HCT116 (cell line): ENCODE data around the gene FRY. TPM values are rescaled to one million over a fixed set of nuclear protein-coding genes. Genes with fewer than 3 reads are reported as not detected.

ENCODE experiments used
- ATAC-seq: fragments of 200-7000 bp; cut with Tn5 transposase; 2 replicates; pipeline ENCODE4 v1.9.1; 2020; ENCODE audit warnings: mild to moderate bottlenecking, moderate library complexity
- BruUV-seq: library from RNA; stranded (reverse); fragments of 400-500 nt; replicated peaks from 2 replicates; lab custom pipeline; 2021; lab: Mats Ljungman, UMichigan
- CTCF ChIA-PET: fragments of 300-600 bp; sonication (Branson Sonifier 250); formaldehyde crosslinking; loops from one replicate; lab custom pipeline; 2021; ENCODE audit warnings: antibody characterized with exemption; lab: Charles Lee
- POLR2A ChIA-PET: fragments of 300-600, 350-600 bp; sonication (Branson Sonifier 250); formaldehyde crosslinking; loops from one replicate; lab custom pipeline; 2021; ENCODE audit warnings: antibody characterized with exemption; lab: Charles Lee
- RAD21 ChIA-PET, 2 experiments: fragments of 300-600 bp; sonication (Branson Sonifier 250); formaldehyde crosslinking; loops; one replicate each; lab custom pipeline; 2023; ENCODE audit warnings: low total read pairs in 2 of 2; ENCODE audit not compliant: uncharacterized antibody in 2 of 2, unreplicated experiment in 2 of 2, low non-redundant PET in 1 of 2; lab: Charles Lee
- DNase-seq: peaks from one replicate; pipeline ENCODE4 v3.0.0-alpha.2; 2010; ENCODE audit warnings: low read depth, low spot score
- H2AFZ ChIP-seq: fragments of 200-600 bp; shearing (Covaris generic), sonication (generic); 2 replicates; pipeline ENCODE4 v1.6.1; 2017; ENCODE audit warnings: low read depth, mixed run types, mixed read lengths, antibody characterized with exemption, low read length; ENCODE audit not compliant: poor library complexity, severe bottlenecking
- H3K27ac ChIP-seq: 2 replicates; pipeline ENCODE4 v1.5.1; 2012; ENCODE audit warnings: low read depth, low read length
- H3K27me3 ChIP-seq: fragments of 200-600 bp; sonication (generic); 2 replicates; pipeline ENCODE4 v1.6.1; 2016; ENCODE audit warnings: mixed run types, low read length, mixed read lengths; ENCODE audit not compliant: insufficient read depth
- H3K36me3 ChIP-seq, 2 experiments: fragments of 200-500 bp in 1 of 2; fragments of 200-600 bp in 1 of 2; sonication (Bioruptor generic) in 1 of 2; sonication (generic) in 1 of 2; 2 replicates each; pipeline versions ENCODE4 v1.5.1 to v1.6.1; 2014 to 2016; ENCODE audit warnings: low read length in 2 of 2, inconsistent platforms in 1 of 2, mixed read lengths in 1 of 2, mixed run types in 1 of 2; ENCODE audit not compliant: insufficient read depth in 2 of 2, control insufficient read depth in 1 of 2
- H3K4me1 ChIP-seq, 2 experiments: fragments of 200-600 bp in 1 of 2; sonication (generic) in 1 of 2; 2 replicates each; pipeline versions ENCODE4 v1.5.1 to v1.6.1; 2012 to 2017; ENCODE audit warnings: low read length in 2 of 2, inconsistent platforms in 1 of 2, mild to moderate bottlenecking in 1 of 2, mixed read lengths in 1 of 2, mixed run types in 1 of 2, moderate library complexity in 1 of 2; ENCODE audit not compliant: insufficient read depth in 2 of 2, control insufficient read depth in 1 of 2
- H3K4me2 ChIP-seq: fragments of 200-600 bp; sonication (generic); 2 replicates; pipeline ENCODE4 v1.6.1; 2017; ENCODE audit warnings: mixed run types, low read length, mixed read lengths
- H3K4me3 ChIP-seq, 2 experiments: fragments of 200-600 bp in 1 of 2; sonication (generic) in 1 of 2; replicated peaks in 1 of 2; 2 replicates each; pipeline ENCODE4 v1.5.1; 2011 to 2016; ENCODE audit warnings: low read length in 2 of 2, control low read depth in 1 of 2, low read depth in 1 of 2, mild to moderate bottlenecking in 1 of 2, mixed read lengths in 1 of 2, mixed run types in 1 of 2
- H3K79me2 ChIP-seq: fragments of 200-600 bp; sonication (generic); 2 replicates; pipeline ENCODE4 v1.6.1; 2017; ENCODE audit warnings: mild to moderate bottlenecking, mixed run types, low read length, moderate library complexity, mixed read lengths; ENCODE audit not compliant: insufficient read depth
- H3K9ac ChIP-seq: fragments of 200-600 bp; sonication (generic); 2 replicates; pipeline ENCODE4 v1.6.1; 2016; ENCODE audit warnings: low read length, mixed read lengths
- H3K9me2 ChIP-seq: fragments of 200-600 bp; sonication (generic), shearing (Covaris generic); 2 replicates; pipeline ENCODE4 v1.6.1; 2017; ENCODE audit warnings: mixed run types, mild to moderate bottlenecking, moderate library complexity; ENCODE audit not compliant: insufficient read depth
- H3K9me3 ChIP-seq, 2 experiments: fragments of 200-500 bp in 1 of 2; fragments of 200-600 bp in 1 of 2; sonication (Bioruptor generic) in 1 of 2; sonication (generic) in 1 of 2; 2 replicates each; pipeline ENCODE4 v1.6.1; 2014 to 2017; ENCODE audit warnings: low read length in 2 of 2, mixed read lengths in 2 of 2, inconsistent platforms in 1 of 2, low read depth in 1 of 2, mild to moderate bottlenecking in 1 of 2, mixed run types in 1 of 2, moderate library complexity in 1 of 2; ENCODE audit not compliant: control insufficient read depth in 1 of 2, insufficient read depth in 1 of 2
- H4K20me1 ChIP-seq: fragments of 200-600 bp; sonication (generic), shearing (Covaris generic); 2 replicates; pipeline ENCODE4 v1.6.1; 2017; ENCODE audit warnings: mixed run types, mild to moderate bottlenecking, moderate library complexity; ENCODE audit not compliant: insufficient read depth
- CBX3 ChIP-seq: IDR thresholded peaks from 2 replicates; pipeline ENCODE4 v1.6.1; 2012; ENCODE audit warnings: low read depth
- CEBPB ChIP-seq: IDR thresholded peaks from 2 replicates; pipeline ENCODE4 v1.6.1; 2012; ENCODE audit warnings: low read depth
- CTCF ChIP-seq, 3 experiments: fragments of 200-600 bp in 1 of 3; sonication (generic) in 1 of 3; IDR thresholded peaks in 2 of 3; conservative IDR thresholded peaks in 1 of 3; 2 replicates each; pipeline ENCODE4 v1.5.1; 2012 to 2017; ENCODE audit warnings: low read depth in 2 of 3, low read length in 2 of 3, antibody characterized with exemption in 1 of 3, borderline replicate concordance in 1 of 3, control low read depth in 1 of 3, mild to moderate bottlenecking in 1 of 3, mixed read lengths in 1 of 3, mixed run types in 1 of 3, moderate library complexity in 1 of 3; ENCODE audit not compliant: insufficient read depth in 1 of 3
- EGR1 ChIP-seq: IDR thresholded peaks from 2 replicates; pipeline ENCODE4 v1.6.1; 2012; ENCODE audit warnings: low read depth
- ELF1 ChIP-seq: IDR thresholded peaks from 2 replicates; pipeline ENCODE4 v1.6.1; 2012; ENCODE audit warnings: low read depth, borderline replicate concordance
- EZH2phosphoT487 ChIP-seq: fragments of 200-600 bp; IDR thresholded peaks from 2 replicates; pipeline ENCODE4 v1.6.1; 2018; ENCODE audit warnings: antibody characterized with exemption, borderline replicate concordance
- FOSL1 ChIP-seq: IDR thresholded peaks from 2 replicates; pipeline ENCODE4 v1.6.1; 2012; ENCODE audit warnings: low read depth
- JUND ChIP-seq: IDR thresholded peaks from 2 replicates; pipeline ENCODE4 v1.6.1; 2012
- MAX ChIP-seq: IDR thresholded peaks from 2 replicates; pipeline ENCODE4 v1.6.1; 2012
- POLR2A ChIP-seq: IDR thresholded peaks from 2 replicates; pipeline ENCODE4 v1.7.0; 2011; ENCODE audit warnings: borderline replicate concordance; ENCODE audit not compliant: insufficient read depth, insufficient read length; ENCODE audit errors: extremely low read depth
- POLR2AphosphoS5 ChIP-seq: IDR thresholded peaks from 2 replicates; pipeline ENCODE4 v1.6.1; 2011; ENCODE audit warnings: mild to moderate bottlenecking, low read depth, low read length, moderate library complexity
- RAD21 ChIP-seq: IDR thresholded peaks from 2 replicates; pipeline ENCODE4 v1.6.1; 2012; ENCODE audit warnings: low read depth, mild to moderate bottlenecking
- REST ChIP-seq: IDR thresholded peaks from 2 replicates; pipeline ENCODE4 v1.6.1; 2012; ENCODE audit warnings: low read depth
- SIN3A ChIP-seq: IDR thresholded peaks from 2 replicates; pipeline ENCODE4 v1.6.1; 2012; ENCODE audit warnings: low read depth
- SP1 ChIP-seq: IDR thresholded peaks from 2 replicates; pipeline ENCODE4 v1.6.1; 2012; ENCODE audit warnings: low read depth
- SRF ChIP-seq: IDR thresholded peaks from 2 replicates; pipeline ENCODE4 v1.6.1; 2012; ENCODE audit warnings: low read depth
- YY1 ChIP-seq: IDR thresholded peaks from 2 replicates; pipeline ENCODE4 v1.6.1; 2011; ENCODE audit warnings: low read length, low read depth, moderate library complexity, mild to moderate bottlenecking; ENCODE audit not compliant: insufficient replicate concordance; ENCODE audit errors: extremely low read depth
- ZBTB33 ChIP-seq: IDR thresholded peaks from 2 replicates; pipeline ENCODE4 v1.6.1; 2011; ENCODE audit warnings: mild to moderate bottlenecking, low read length, moderate library complexity; ENCODE audit not compliant: insufficient replicate concordance; ENCODE audit errors: extremely low read depth
- ZFX ChIP-seq: fragments of 450-650 bp; IDR thresholded peaks from 2 replicates; pipeline ENCODE4 v1.6.1; 2017
- ZNF274 ChIP-seq: fragments of 200-500 bp; sonication (Bioruptor generic); IDR thresholded peaks from 2 replicates; pipeline ENCODE4 v1.6.1; 2014; ENCODE audit warnings: mild to moderate bottlenecking, low read depth, low read length, inconsistent platforms
- intact Hi-C: fragments of 100-400 bp; cut with micrococcal nuclease; formaldehyde crosslinking; loops from 2 replicates; pipeline ENCODE4 v1.10.0; 2022
- total RNA-seq: library from RNA; stranded (reverse); gene quantifications from one replicate; pipeline ENCODE4 v1.2.1, GENCODE V29; 2021; ENCODE audit not compliant: unreplicated experiment

FRY gene
- total RNA-seq, 1 experiment from 2014 or later = 1.4 TPM

GRCh38 chr13:32016631-32017030, 14.9 kb upstream of the FRY start:
- no peaks in the 10 kb centered on the region for H3K27me3 ChIP-seq
- TF ChIP-seq YY1 = no peak
- no peak for TF ChIP-seq POLR2A
- TF ChIP-seq SP1 = no peak
- TF ChIP-seq POLR2AphosphoS5 = no peak
- no peak for TF ChIP-seq CEBPB
- no peak for TF ChIP-seq EZH2phosphoT487
- no peak for TF ChIP-seq EGR1
- no peak for TF ChIP-seq SIN3A
- TF ChIP-seq ZBTB33 = no peak
- TF ChIP-seq ZFX = no peak
- TF ChIP-seq CBX3 = no peak
- no peak for TF ChIP-seq SRF
- TF ChIP-seq ELF1 = no peak
- no peak for TF ChIP-seq JUND
- TF ChIP-seq CTCF (IDR thresholded peaks at IDR 0.05 in 2 of 3, conservative IDR thresholded peaks at IDR 0.05 in 1 of 3; ENCODE audit: borderline replicate concordance in 1 of 3, insufficient read depth in 1 of 3, low read depth in 2 of 3, low read length in 2 of 3) = no peak
- no peak for TF ChIP-seq FOSL1
- TF ChIP-seq REST = no peak
- no peak for TF ChIP-seq RAD21
- TF ChIP-seq ZNF274 = no peak
- TF ChIP-seq MAX = no peak
- TF ChIP-seq, all 23 proteins: peak for 0
- H4K20me1 ChIP-seq = no peaks in the 10 kb centered on the region
- no peak overlapping the region for H3K9ac ChIP-seq
- ChIA-PET POLR2A (no interaction called here), CTCF (no interaction called here), RAD21 (no interaction called here)
- no peak overlapping the region for H2AFZ ChIP-seq
- H3K4me1 ChIP-seq = no peaks in the 10 kb centered on the region
- no peaks in the 10 kb centered on the region for H3K79me2 ChIP-seq
- no peak for ATAC-seq
- H3K4me3 ChIP-seq = no peak overlapping the region
- H3K4me2 ChIP-seq = no peak overlapping the region
- BruUV-seq = no TSS peak
- intact Hi-C loops = no loop called here
- H3K9me3 ChIP-seq = no peaks in the 10 kb centered on the region
- no peak for DNase-seq
- no peaks in the 10 kb centered on the region for H3K9me2 ChIP-seq
- no peak overlapping the region for H3K27ac ChIP-seq
- H3K36me3 ChIP-seq = no peaks in the 10 kb centered on the region
